Activated CD8-positive, alpha-beta memory T cell treated with anti-CD3 and anti-CD28 coated beads, Interleukin-2, amount 50 U/mL, for 1 hour (primary cell): ENCODE data around the gene SUCLG2.

Source experiments
- DNase-seq: peaks from one replicate; pipeline ENCODE4 v3.0.0-alpha.2; 2020; ENCODE audit errors: extremely low read depth

The SUCLG2 gene

DNA sequence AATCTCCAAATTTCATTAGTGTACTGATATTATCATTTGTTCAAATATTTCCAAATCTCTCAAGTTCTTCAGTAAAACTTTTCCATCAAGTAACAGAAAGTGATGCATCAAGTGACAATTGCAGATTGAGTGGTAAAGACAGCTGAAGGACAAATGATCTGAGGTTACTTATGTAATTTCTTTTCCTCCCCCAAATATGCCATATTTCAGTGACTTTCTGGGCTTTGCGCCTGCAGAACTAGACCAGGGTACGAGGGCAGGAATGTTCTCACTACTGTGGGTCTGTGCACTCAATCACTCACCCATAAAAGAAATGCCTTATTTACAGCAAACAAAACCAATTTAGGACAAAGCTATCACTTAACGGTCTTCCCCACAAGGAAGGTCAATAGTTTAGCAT lies 4.7 kb downstream of the SUCLG2 start:
- no peak for DNase-seq

DNA sequence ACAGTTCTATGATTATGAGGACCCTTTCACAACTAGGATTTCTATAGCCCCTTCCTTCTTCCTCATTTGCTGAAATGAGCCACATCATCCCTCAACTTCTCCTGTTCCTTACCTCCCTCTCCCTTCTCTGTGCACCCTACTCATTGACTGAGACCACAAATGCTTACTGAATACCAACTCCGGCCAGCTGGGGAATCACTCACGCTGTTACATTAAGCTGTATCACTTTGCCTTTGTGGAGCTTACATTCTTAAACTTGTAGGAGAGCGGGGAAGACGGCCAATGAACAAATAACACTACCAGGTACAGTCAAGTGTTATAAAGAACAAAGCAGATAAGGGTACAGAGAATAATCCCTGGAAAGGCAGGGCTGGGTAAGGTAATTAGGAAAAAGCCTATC lies 5.7 kb downstream of the SUCLG2 start:
- no peak for DNase-seq

DNA sequence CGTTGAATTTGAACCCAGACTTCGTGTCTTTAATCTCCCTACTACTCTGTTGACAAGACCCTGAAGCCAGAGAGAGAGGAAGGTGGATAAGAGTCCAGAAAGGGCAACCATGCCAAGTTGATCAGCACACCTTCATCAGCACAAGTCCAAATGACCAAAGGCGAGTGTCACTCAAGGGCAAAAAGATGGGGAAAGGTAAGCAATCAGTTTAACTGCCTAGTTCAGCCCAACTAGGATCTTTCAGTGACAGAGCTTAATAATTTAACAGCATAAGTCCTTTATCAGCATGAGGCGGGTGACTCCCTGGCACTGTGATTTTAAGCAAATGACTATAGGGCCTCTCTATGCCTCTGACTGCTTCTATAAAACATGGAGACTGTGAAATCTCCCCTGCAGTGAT lies 6.2 kb downstream of the SUCLG2 start:
- no peak for DNase-seq

DNA sequence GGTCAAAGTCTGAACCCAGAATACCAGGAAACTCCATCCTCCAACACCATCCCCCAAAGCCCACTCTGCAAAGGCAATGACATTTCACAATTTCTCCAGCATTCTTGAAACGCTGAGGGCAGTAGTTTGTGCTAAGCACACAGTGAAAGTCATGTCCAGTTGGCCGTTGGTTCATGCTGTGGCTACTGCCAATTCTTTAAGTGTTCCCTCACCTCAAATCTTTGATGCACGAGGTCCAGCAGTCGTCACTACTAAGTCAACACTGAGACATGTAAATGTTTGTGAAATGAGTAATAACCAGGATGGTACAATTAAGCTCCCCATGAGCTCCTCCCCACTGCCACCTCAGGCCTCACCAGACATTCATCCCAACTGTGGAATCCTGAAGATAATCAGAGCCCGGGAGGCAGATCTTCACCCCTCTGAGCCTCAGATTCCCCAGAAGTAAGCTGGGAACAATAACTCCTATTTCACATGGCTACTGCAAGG lies 7.0 kb downstream of the SUCLG2 start:
- no peak for DNase-seq

DNA sequence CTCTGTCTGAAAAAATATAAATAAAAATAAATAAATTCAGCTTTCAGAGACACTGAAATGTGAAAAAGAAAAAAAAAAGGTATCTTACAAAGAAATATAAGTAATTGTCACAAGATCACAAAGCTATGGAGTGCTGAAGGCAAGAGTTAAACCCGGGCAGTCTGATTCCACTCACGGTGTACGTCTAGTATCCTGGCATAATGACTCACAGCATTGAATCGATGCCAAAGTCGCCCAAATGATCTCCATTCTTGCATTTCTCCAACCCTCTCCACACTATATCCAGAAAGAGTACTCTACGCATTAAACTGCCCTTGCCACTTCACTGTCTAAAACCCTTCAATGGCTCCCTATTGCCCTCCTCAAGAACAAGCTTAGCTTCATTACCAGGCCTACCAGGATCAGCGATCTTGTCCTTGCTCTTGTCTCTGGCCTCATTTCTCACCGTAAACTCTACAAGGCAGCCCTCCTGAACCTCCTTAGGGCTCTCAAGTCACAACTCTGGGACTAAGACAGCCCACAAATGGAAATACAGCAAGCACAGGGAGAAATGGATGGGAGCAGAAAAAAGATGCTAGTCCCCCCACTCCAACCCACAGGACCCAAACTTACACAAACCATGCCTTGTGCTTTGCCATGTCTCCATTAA lies 7.7 kb downstream of the SUCLG2 start:
- DNase-seq: no peak

DNA sequence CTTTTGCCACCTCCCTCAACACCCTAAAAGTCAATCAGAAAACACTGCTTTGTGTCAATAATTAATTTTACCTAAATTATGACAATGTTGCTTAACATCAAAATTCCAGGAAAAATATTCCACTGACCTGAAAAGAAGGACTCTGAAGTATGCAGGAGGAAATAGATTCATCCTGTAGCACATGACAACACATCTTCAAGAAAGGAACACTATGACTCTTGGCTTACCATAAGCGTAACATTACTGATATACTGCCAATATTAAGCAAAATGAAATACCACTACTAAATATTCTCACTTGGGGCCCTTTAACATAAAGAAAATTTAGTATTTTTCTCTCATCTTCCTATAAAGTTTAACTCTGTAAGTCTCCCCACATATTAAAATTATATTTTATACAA lies 9.6 kb downstream of the SUCLG2 start:
- no peak for DNase-seq

DNA sequence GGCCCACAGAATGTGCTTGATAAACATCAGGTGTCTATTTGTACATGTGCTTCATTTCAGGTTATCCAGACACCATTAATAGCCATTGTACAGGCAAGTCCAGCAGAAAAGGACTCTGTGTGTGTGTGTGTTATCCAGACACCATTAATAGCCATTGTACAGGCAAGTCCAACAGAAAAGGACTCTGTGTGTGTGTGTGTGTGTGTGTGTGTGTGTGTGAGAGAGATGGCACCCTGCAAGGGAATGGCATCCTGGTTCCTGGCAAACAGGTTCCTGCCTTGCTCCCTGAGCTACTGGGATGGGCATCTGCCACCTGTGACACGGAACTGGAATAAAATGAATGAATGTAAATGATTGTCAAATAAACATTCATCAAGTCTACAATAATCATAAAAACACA lies 11.7 kb downstream of the SUCLG2 start:
- DNase-seq: no peak

DNA sequence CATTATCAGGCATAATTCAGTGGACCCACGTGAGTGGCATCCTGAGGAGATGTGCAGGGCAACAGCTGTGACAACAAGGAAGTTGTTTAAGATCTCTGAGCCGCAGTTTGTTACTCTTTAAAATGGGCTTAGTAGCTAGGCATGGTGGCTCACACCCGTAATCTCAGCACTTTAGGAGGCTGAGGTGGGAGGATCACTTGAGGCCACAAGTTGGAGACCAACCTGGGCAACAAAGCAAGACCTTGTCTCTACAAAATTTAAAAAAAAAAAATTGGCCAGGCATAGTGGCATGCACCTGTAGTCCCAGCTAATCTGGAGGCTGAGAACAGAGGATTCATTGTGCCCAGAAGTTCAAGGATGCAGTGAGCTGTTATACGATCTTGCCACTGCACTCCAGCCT lies 12.2 kb downstream of the SUCLG2 start:
- DNase-seq: no peak

DNA sequence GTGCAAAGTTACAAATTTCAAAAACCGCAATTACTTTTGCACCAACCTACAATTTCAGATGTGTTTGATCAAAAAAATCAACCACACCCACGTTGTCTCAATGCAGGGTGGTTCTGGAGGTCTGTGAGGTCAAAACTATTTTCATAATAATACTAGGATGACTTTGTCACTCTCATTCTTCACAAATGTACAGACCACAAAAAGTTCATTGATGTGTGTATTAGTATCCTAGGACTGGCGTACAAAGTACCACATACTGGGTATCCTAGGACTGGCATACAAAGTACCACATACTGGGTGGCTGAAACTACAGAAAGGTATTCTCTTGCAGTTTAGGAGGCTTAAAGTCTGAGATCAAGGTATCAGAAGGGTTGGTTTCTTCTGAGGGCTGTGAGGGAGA lies 13.0 kb downstream of the SUCLG2 start:
- DNase-seq: no peak

DNA sequence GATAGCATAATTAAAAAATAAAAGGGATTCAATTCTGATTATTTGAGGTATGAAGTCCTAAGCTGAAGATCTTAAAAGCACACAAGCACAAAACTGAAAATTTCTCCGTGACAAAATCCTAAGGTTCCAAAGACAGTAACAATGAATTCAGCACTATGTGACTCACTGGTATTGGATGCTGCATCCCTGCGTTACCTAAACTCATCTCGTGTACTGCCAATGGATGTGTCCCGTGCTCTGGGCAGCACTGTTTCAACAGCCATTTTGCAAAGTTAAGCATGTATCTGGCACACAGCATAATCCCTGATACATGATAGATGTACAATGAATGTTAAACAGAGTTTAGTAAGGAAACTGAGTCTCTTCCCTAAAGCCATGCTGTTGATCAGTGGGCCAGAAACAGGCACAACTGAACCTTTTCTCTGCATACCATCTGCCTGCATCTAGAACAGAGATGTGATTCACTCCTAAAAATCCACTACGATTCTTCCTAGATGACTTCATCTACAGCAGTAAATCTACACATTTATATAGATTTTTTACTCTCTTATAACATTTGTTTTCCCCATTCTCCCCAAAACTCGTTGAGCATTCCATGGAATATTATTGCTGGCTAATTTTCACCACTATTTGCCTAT lies 14.3 kb downstream of the SUCLG2 start:
- no peak for DNase-seq

DNA sequence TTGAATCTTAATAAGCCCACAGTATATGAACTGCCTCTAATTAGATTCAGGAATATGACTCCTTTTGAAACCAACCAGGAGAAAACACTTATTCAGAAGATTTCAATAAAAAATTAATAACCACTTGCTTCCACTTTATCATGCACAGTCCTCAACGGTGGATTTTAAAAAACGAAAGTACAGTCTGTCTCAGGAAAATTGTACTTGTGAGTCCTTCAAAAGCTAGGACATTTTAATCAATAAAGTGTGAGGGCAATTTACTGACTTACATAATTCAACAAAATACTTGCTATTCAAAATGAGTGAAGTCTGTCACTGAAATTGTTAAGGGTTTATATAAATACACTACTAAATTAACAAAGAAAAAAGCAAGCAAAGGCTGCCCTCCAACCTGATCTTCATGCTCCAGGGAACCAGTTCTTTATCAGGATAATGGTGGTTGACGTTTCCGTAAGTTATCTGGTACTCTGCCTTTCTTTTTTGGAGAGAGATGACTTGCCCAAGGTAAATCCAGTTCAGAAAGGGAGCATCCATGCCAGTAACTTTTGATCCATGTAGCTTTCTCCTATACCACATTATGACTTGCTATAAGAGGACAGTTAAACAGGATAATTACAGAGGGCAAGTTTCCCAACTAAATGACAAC lies 17.0 kb downstream of the SUCLG2 start:
- no peak for DNase-seq

DNA sequence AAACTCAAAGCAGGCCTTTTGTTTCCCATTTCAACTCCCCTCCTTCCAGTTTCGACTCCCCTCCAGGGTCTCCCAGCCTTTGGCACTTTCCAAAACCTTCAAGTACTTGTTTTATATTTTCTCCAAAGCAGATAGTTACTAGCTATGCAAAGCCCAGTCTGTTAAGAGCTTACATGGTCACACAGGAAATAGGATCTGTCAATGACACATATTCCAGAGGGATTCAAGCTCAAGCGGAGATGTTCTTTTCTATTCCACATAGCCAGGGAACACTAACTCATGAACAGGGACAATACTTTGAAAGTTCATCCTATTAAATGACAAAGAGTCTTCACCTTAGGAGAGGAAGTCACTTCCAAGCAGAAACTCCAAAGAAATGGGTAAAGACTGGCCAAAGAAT lies 18.6 kb downstream of the SUCLG2 start:
- DNase-seq: no peak

DNA sequence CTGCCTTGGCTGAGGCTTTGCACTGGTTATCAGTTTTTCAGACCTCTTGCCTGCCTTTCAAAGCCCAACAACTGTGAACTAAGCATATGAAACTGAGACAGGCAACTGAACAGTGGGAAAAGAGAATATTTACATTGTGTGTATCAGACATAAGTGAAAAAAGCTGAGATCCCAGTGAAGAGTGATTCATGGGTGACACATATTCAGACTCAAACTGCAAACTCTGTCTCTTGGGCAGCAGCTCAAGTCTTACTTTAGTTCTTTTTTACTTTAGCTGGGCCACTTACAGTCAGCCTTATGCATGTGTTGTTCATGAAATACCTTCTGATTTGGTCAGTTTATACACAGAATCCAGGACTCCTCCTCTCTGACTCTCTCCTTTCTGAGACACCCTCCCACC lies 19.2 kb downstream of the SUCLG2 start:
- DNase-seq: no peak

DNA sequence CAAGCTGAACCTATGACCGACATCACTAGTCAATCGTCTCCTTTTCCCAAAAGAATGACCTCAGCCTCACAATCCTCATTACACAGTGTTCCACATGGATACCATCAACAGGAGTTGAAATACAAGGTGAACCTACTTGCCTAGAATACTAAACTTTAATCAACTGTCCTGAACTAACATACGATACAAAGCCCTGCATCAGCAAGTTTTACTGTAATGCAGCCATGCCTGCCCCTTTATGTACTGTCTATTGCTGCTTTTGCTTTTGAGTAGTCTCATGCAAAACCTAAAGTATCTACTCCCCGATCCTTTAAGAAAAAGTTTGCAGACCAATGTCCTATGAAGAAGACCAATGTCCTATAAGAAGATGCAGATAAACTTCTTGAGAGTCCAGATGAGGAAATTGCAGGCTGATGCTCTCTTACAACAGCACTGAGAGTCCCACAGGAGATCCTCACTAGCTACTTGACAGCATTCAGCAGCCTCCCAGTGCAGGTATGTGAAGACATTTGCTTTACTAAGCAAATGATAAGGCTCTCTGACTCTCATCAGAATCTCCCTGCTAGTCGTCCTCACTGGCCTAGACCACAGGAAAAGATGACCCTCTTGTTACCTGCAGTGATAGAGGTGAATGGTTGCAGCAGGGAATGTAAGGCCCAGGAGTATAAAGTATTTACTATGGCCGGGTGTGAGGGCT lies 23.6 kb downstream of the SUCLG2 start:
- no peak for DNase-seq

DNA sequence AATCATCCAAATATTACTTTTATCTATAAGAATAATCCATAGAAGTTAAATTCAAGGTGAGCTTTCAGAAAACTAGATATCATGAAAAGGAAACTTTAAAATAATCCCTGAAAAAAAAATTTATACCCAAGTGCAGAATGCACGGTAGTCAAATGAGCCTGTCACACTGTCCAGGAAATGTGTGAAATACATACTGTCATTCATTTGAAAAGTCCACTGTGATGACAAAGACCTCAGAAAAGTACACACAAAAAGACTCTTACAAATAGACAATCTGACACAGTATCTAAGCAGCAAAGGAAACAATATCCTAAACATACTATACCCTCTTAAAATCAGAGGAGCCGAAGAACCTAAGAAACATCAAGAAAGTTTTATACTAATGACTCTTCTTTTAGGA lies 29.7 kb downstream of the SUCLG2 start:
- DNase-seq: no peak

DNA sequence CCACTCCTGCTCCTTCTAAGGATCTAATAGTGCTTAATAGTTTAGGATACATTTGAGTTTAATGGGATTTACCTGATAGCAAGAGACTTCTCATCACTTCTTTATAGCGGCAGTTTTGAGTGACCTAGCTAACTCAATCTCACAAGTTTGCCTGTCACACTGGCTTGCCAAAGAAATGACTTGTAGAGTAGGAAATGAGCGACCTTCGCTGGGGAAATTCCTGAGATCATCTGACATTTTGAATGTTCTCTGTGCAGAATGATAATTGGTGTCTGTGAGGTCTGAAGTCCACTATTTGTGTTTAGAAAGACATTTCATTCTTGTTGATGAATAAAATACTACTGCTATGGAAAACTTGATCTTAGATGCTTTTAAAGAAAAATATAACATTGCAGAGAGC lies 30.3 kb downstream of the SUCLG2 start:
- DNase-seq: no peak

DNA sequence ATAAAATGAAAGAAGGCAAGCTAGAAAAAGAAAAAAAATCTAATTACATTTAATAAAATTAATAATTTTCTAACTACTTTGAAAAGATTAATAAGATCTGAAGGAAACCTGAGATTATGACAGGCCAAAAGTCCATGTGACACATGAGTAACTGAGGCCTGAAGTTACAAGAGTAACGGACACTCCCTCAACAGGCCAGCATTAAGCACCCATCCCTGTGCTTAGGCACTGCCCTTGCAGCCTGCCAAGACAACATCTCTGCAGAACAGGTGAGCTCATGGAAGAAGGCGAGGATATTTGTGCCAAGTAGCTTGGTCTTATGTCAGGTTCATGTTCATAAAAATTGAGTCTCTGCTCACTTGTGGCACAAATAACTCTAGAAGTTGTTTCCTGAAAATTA lies 31.8 kb downstream of the SUCLG2 start:
- DNase-seq: no peak

DNA sequence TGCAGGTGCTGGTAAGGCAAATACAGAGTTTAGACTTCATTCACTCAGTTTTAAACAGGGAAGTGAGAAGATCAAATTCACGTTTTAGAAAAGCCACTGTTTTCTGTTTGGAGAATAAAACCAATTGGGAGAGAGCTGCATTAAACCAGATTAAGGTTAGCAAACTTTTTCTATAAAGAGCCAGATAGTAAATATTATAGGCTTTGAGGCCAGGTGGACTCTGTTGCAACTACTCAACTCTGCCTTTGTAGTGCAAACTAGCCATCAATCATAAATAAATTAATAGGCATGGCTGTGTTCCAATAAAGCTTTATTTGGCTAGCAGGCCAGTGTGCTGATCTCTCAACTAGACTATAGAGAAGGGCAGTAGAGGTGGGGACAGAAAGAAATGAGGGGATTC lies 33.5 kb downstream of the SUCLG2 start:
- DNase-seq: no peak

DNA sequence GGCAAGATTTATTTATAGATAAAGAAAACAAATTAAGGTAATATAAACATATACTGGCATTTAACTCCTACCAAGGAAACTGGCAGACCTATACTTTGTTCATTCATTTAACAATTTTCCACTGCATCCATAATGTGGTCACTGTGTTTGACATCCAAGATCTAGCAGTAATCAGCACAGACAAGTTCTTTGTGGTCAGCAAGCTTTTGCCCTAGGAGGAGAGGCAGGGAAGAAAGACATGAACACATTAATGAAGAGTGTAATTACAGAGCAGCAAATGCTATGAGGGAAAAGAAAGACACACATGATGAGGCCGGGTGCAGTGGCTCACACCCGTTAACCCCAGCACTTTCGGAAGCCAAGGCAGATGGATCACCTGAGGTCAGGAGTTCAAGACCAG lies 34.4 kb downstream of the SUCLG2 start:
- no peak for DNase-seq

DNA sequence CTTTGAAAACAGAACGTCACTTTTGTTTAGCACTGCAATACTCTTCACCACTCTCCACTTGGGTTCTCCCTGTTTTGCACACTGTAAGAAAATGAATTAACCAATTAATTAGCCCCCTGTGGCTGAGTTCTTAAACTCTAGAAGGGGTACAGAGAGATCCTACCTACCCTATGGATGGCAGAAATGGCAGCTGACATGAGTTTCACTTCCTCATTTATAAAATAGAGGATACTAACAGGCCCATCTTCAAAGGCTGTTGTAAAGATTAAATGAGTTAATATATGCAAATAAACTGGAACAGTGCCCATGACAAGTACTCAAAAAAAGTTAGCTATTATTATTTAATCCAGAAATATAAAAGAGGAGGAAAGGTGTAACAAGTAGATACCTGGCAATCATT lies 36.9 kb downstream of the SUCLG2 start:
- no peak for DNase-seq

DNA sequence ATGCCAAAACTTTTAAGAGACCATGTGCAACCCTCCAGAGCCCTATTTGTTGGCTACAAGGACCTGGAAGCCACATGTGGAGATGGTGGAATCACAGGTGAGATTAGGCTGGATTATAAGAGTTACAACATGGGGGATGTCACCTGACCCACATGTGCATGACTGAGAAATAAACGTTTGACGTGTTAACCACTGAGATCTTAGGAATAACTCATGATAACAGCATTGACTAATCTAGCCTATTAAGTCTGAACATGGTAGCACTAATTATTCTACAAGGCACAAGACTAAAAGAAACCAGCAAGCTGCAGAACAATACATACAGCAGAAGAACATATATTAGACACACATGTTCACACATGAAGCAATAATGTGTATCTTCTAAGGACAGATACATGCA lies 38.4 kb downstream of the SUCLG2 start:
- no peak for DNase-seq

DNA sequence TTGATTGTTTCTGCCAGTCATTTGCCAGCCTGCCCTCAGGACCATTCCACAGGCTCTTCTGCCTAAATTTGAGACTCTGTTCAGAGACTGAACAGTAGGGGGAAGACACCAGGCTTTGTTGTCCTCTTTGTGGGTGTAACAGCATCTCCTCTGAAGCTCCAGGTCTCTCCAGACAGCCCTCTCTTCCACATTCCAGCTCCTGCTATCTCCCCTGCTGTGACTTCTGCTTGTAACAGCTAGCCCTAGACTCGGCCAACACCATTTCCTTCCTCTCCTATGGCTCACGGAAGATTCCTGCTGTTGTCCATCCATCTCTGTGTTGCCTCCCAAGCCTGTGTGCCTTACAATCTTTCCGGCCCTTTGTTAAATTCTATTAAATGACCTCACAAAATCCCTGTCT lies 40.2 kb downstream of the SUCLG2 start:
- DNase-seq: no peak

DNA sequence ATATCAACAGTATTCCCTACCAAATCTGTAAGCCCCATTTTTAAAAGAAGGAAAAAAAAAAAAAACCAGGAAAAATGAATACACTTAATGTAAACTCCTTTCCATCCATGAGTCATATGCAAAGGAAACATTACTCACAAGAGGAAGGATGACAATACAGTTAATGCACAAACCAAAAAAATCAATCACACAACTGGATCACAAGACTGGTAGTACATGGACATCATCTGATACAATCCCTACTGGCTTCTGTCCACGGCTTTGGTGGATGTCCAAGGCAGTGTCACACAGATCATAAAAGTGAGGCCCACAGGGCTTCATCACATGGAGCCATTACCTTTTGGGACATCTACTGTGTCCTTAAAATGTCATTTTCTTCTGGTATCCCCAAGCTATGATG lies 44.0 kb downstream of the SUCLG2 start:
- no peak for DNase-seq
